GM19328 (cell line): ENCODE data around the gene FAS.

Source experiments
- ATAC-seq: cut with Tn5 transposase; IDR thresholded peaks from one replicate; pipeline ENCODE4 v1.9.1; 2021; ENCODE audit warnings: mild to moderate bottlenecking, moderate library complexity; ENCODE audit not compliant: unreplicated experiment

FAS gene

GRCh38 chr10:88968391-88968790 lies 22.2 kb upstream of the FAS start:
- no peak for ATAC-seq

GRCh38 chr10:88971221-88972061 lies 19.2 kb upstream of the FAS start:
- no peak for ATAC-seq

GRCh38 chr10:88974012-88974411 lies 16.6 kb upstream of the FAS start:
- no peak for ATAC-seq

- no peak for ATAC-seq
These were observed 15.9 kb upstream of the FAS start for GRCh38 chr10:88974446-88975376.

GRCh38 chr10:88975377-88975720 lies 15.2 kb upstream of the FAS start:
- no peak for ATAC-seq

GRCh38 chr10:88978463-88978862 lies 12.1 kb upstream of the FAS start:
- no peak for ATAC-seq

GRCh38 chr10:88979153-88979562 lies 11.4 kb upstream of the FAS start:
- ATAC-seq: no peak

- ATAC-seq: no peak
These were observed 11.0 kb upstream of the FAS start for GRCh38 chr10:88979603-88980002.

- ATAC-seq: no peak
These were observed 10.4 kb upstream of the FAS start for GRCh38 chr10:88980247-88980646.

GRCh38 chr10:88980800-88981199 lies 9.8 kb upstream of the FAS start:
- ATAC-seq: no peak

GRCh38 chr10:88981435-88981834 lies 9.2 kb upstream of the FAS start:
- ATAC-seq: no peak

- ATAC-seq: no peak
These were observed 8.2 kb upstream of the FAS start for GRCh38 chr10:88982366-88982765.

GRCh38 chr10:88983206-88983605 lies 7.4 kb upstream of the FAS start:
- ATAC-seq: no peak

GRCh38 chr10:88983939-88984338 lies 6.7 kb upstream of the FAS start:
- ATAC-seq: no peak

GRCh38 chr10:88984525-88984924 lies 6.1 kb upstream of the FAS start:
- ATAC-seq: no peak

- no peak for ATAC-seq
These were observed 3.9 kb upstream of the FAS start for GRCh38 chr10:88986549-88987242.

- ATAC-seq: no peak
These were observed 3.3 kb upstream of the FAS start for GRCh38 chr10:88987243-88987725.

- no peak for ATAC-seq
These were observed 2.8 kb upstream of the FAS start for GRCh38 chr10:88987840-88988239.

- ATAC-seq: no peak
These were observed 1.2 kb upstream of the FAS start for GRCh38 chr10:88989423-88989822.

GRCh38 chr10:88989824-88990383 lies 694 bp upstream of the FAS start:
- peak; percentile 3 for ATAC-seq
